Heart right ventricle (tissue), 16 donors: ENCODE results near the gene NEMP2. TPM values are rescaled to one million over a fixed set of nuclear protein-coding genes. Genes with fewer than 3 reads are reported as not detected.
"Not testable (repeated sequence)": the region's sequence is repeated elsewhere in the genome, so short reads cannot be mapped to it uniquely, and the experiment has no call there.

Experiments
- ATAC-seq, 8 donors: fragments of 200-7000 bp; cut with Tn5 transposase; one replicate each; pipeline ENCODE4 v1.9.1; 2020; ENCODE audit warnings: mild to moderate bottlenecking in 8 of 8, moderate library complexity in 8 of 8, moderate number of reproducible peaks in 1 of 8
- DNase-seq, 2 donors: peaks; one replicate each; pipeline ENCODE4 v3.0.0-alpha.2; 2020
- H3K27ac ChIP-seq, 10 donors: fragments of 200-600 bp; sonication (generic) in 2 of 10; one replicate each; pipeline versions ENCODE4 v1.5.0 to v1.8.0; 2020 to 2022; ENCODE audit warnings: mild to moderate bottlenecking in 3 of 10
- H3K27me3 ChIP-seq, 7 donors: fragments of 200-600 bp; one replicate each; pipeline ENCODE4 v1.8.0; 2021 to 2022; ENCODE audit warnings: mild to moderate bottlenecking in 2 of 7
- H3K36me3 ChIP-seq, 9 donors: fragments of 200-600 bp; sonication (generic) in 1 of 9; one replicate each; pipeline versions ENCODE4 v1.5.0 to v1.8.0; 2020 to 2022; ENCODE audit warnings: mild to moderate bottlenecking in 2 of 9
- H3K4me1 ChIP-seq, 9 donors: fragments of 200-600 bp; sonication (generic) in 1 of 9; one replicate each; pipeline versions ENCODE4 v1.5.0 to v1.8.0; 2020 to 2022; ENCODE audit warnings: mild to moderate bottlenecking in 4 of 9
- H3K4me3 ChIP-seq, 10 donors: fragments of 200-600 bp; sonication (generic) in 2 of 10; one replicate each; pipeline versions ENCODE4 v1.5.0 to v1.8.0; 2020 to 2022; ENCODE audit warnings: mild to moderate bottlenecking in 7 of 10, moderate library complexity in 2 of 10
- H3K9me3 ChIP-seq, 11 donors: fragments of 200-600 bp in 10 of 11; sonication (generic) in 2 of 11; one replicate each; pipeline versions ENCODE4 v1.5.0 to v1.8.0; 2013 to 2022; ENCODE audit warnings: mild to moderate bottlenecking in 2 of 11, control low read depth in 1 of 11, moderate library complexity in 1 of 11
- CTCF ChIP-seq, 9 donors: fragments of 200-600 bp; sonication (generic) in 2 of 9; IDR thresholded peaks; one replicate each; pipeline versions ENCODE4 v1.5.0 to v1.8.0; 2021 to 2022; ENCODE audit warnings: antibody characterized with exemption in 9 of 9, mild to moderate bottlenecking in 5 of 9, moderate library complexity in 1 of 9
- WGBS, 2 donors: extraction: QIAGEN DNeasy Blood & Tissue Kit; methylation state at CpG; one replicate each; pipeline ENCODE4 v1.1.7; 2013; ENCODE audit warnings: inconsistent platforms in 1 of 2; 5-methylcytosine and 5-hydroxymethylcytosine counted together
- intact Hi-C, 10 donors: fragments of 100-400 bp; cut with DNase I; formaldehyde crosslinking; loops; one replicate each; pipeline versions ENCODE4 v1.11.1 to v1.14.2; 2022
- polyA plus RNA-seq, 2 donors: library from polyadenylated mRNA; stranded (reverse); fragments of 200-250 nt; gene quantifications; one replicate each; pipeline ENCODE4 v1.2.3, GENCODE V29; 2013
- total RNA-seq, 10 donors: library from RNA; stranded (reverse); fragmentation: NEBNext Ultra II Directional in 3 of 10; extraction: Animal tissue kit (Norgen Biotek cat#: 25700) in 3 of 10; gene quantifications; one replicate each; pipeline versions ENCODE4 v1.2.1 to v1.2.4, GENCODE V29; 2021 to 2023
- donor health status: Arrhythmogenic right ventricular cardiomyopathy.
- donor health status: ischemic (EF 13 %, LVEDD 7.1; RV severe dilation, severe dysfunction).
- donor health status: healthy with polysubstance abuse.
- donor health status: DM: no; HTN: yes; CAD: no.
- donor health status: DM: no; HTN: no; CAD: no.
- donor health status: ischemic (EF 25% LVEDD 6.9; RV normal size, moderate dysfunction).
- donor health status: ischemic (EF 25% LVEDD 5.7; RV mildly dilated, moderate dysfunction).
- donor health status: healthy.
- donor health status: DM: yes; HTN: yes; CAD: no.
- donor health status: Ischemic cardiomyopathy.
- donor health status: ischemic (EF 35%, LVEDD 5.7; RV mildly dilated, moderate dysfunction).
- donor health status: nonischemic (EF 11% LVEDD 7.7; RV severe dilation, severe dysfunction).
- donor health status: DM: yes; HTN: yes; CAD: no.
- donor health status: PGD.
- donor health status: ischemic (EF 29% LVEDD 5.4; RV normal size, mild dysfunction).
- donor health status: nonischemic (EF 23%, LVEDD 6.1; RV moderate dilation, normal function).

Gene NEMP2
- total and polyA plus RNA-seq, 12 donors: 0.51 to 4.7 (median 2.6) TPM

GRCh38 chr2:190512539-190513095 lies 21.9 kb downstream of the NEMP2 start:
- ATAC-seq: no peak
- Histone ChIP-seq H3K27me3 (no peaks in the 10 kb centered on the region), H3K9me3 (no peaks in the 10 kb centered on the region), H3K27ac (no peak overlapping the region), H3K4me3 (no peak overlapping the region), H3K36me3 (peaks cover 0 to 52% (median 8%) of the 10 kb centered on the region in 9 donors), H3K4me1 (peaks cover 0 to 8% (median 0%) of the 10 kb centered on the region in 9 donors)
- no peak for TF ChIP-seq CTCF (IDR thresholded peaks at IDR 0.05)
- WGBS, 2 donors: 73 to 80% methylated on average over 5 of the region's 5 CpGs
- intact Hi-C loops: loop anchor here in 7 of 10 donors (5.0 to 10.0 kb wide), 4 partner anchors 115 to 428 kb away; no protein-coding TSS in a partner anchor
- DNase-seq: no peak

GRCh38 chr2:190511104-190511503 lies 23.4 kb downstream of the NEMP2 start:
- TF ChIP-seq CTCF (IDR thresholded peaks at IDR 0.05): peak in 8 of 9 donors; percentile 38 to 74 (median 62)
- 63 to 72% methylated on average over 2 of the region's 2 CpGs for WGBS, 2 donors
- intact Hi-C loops: loop anchor here in 8 of 10 donors (2.0 to 10.0 kb wide), 7 partner anchors 114 to 426 kb away; no protein-coding TSS in a partner anchor

GRCh38 chr2:190509895-190510294 lies 24.6 kb downstream of the NEMP2 start:
- intact Hi-C loops: loop anchor here (2.0 to 10.0 kb wide), 7 partner anchors 113 to 425 kb away; no protein-coding TSS in a partner anchor

More at GRCh38 chr2:190511104-190511503, 23.4 kb downstream of the NEMP2 start:
- ATAC-seq (peak in 2 of 8 donors; percentile 55 to 70), DNase-seq (no peak)
- no peaks in the 10 kb centered on the region for H3K27me3 ChIP-seq
- H3K9me3 ChIP-seq: no peaks in the 10 kb centered on the region
- no peak overlapping the region for H3K27ac ChIP-seq
- H3K4me1 ChIP-seq: peaks cover 0 to 23% (median 0%) of the 10 kb centered on the region in 9 donors
- peaks cover 0 to 49% (median 4%) of the 10 kb centered on the region in 9 donors for H3K36me3 ChIP-seq
- H3K4me3 ChIP-seq: no peak overlapping the region

GRCh38 chr2:190507135-190507534 lies 27.4 kb downstream of the NEMP2 start:
- H3K27ac ChIP-seq: peak overlapping the region in 2 of 10 donors; percentile 31 to 39
- intact Hi-C loops: loop anchor here in 2 of 10 donors (5.0 to 10.0 kb wide), 2 partner anchors 122 to 125 kb away; no protein-coding TSS in a partner anchor
- 59 to 64% methylated on average over 4 of the region's 4 CpGs for WGBS, 2 donors
- H3K36me3 ChIP-seq: peaks cover 0 to 58% (median 14%) of the 10 kb centered on the region in 9 donors
- H3K4me3 ChIP-seq: no peak overlapping the region
- H3K9me3 ChIP-seq: no peaks in the 10 kb centered on the region
- H3K27me3 ChIP-seq: no peaks in the 10 kb centered on the region
- peak in 1 of 2 donors; percentile 23 for DNase-seq
- no peak for ATAC-seq
- no peak for TF ChIP-seq CTCF (IDR thresholded peaks at IDR 0.05)
- H3K4me1 ChIP-seq: peaks cover 0 to 35% (median 0%) of the 10 kb centered on the region in 9 donors

More at GRCh38 chr2:190509895-190510294, 24.6 kb downstream of the NEMP2 start:
- H3K27ac ChIP-seq, DNase-seq, H3K27me3 ChIP-seq, H3K9me3 ChIP-seq, ATAC-seq, H3K4me3 ChIP-seq: not testable (repeated sequence)
- WGBS, 2 donors: 95 to 97% methylated on average over 5 of the region's 5 CpGs
- Histone ChIP-seq H3K36me3 (peaks cover 0 to 50% (median 16%) of the 10 kb centered on the region in 9 donors), H3K4me1 (peaks cover 0 to 25% (median 0%) of the 10 kb centered on the region in 9 donors)
